SHP77 (cell line): Measurements from ENCODE around the gene COL8A1.
"Not testable (repeated sequence)": the region's sequence is repeated elsewhere in the genome, so short reads cannot be mapped to it uniquely, and the experiment has no call there.

Source experiments
- DNase-seq, 2 experiments: peaks; one replicate each; lab custom pipeline; 2025; lab: John Stamatoyannopoulos, UW

The COL8A1 gene

GRCh38 chr3:99799422-99799821, 161.0 kb downstream of the COL8A1 start:
- no peak for DNase-seq

- no peak for DNase-seq
Observed at GRCh38 chr3:99803297-99803696, 164.9 kb downstream of the COL8A1 start.

- DNase-seq: no peak
Observed at GRCh38 chr3:99805160-99805559, 166.8 kb downstream of the COL8A1 start.

- DNase-seq: peak; percentile 54 to 57
Observed at GRCh38 chr3:99808163-99808794, 169.9 kb downstream of the COL8A1 start.

GRCh38 chr3:99809565-99809964, 171.2 kb downstream of the COL8A1 start:
- DNase-seq: no peak

GRCh38 chr3:99810403-99810802, 172.0 kb downstream of the COL8A1 start:
- no peak for DNase-seq

- peak; percentile 10 to 17 for DNase-seq
Observed at GRCh38 chr3:99817047-99817436, 178.6 kb downstream of the COL8A1 start.

- DNase-seq: peak; percentile 79 to 83
Observed at GRCh38 chr3:99817437-99818240, 179.2 kb downstream of the COL8A1 start, which contains the start of gene CMSS1. Gene CMSS1, plus strand, starts transcription at chr3:99817862.

GRCh38 chr3:99818818-99819217, 180.4 kb downstream of the COL8A1 start:
- no peak for DNase-seq

GRCh38 chr3:99823723-99824711, 185.6 kb downstream of the COL8A1 start:
- no peak for DNase-seq

- DNase-seq: no peak
Observed at GRCh38 chr3:99825004-99825640, 186.7 kb downstream of the COL8A1 start.

GRCh38 chr3:99829844-99830243, 191.4 kb downstream of the COL8A1 start:
- DNase-seq: no peak

GRCh38 chr3:99833617-99834205, 195.3 kb downstream of the COL8A1 start:
- no peak for DNase-seq

- DNase-seq: no peak
Observed at GRCh38 chr3:99834211-99834957, 196.0 kb downstream of the COL8A1 start.

- DNase-seq: no peak
Observed at GRCh38 chr3:99836681-99837080, 198.3 kb downstream of the COL8A1 start.

- DNase-seq: no peak
Observed at GRCh38 chr3:99837715-99838114, 199.3 kb downstream of the COL8A1 start.

GRCh38 chr3:99838755-99839154, 200.4 kb downstream of the COL8A1 start:
- DNase-seq: no peak

GRCh38 chr3:99839613-99840012, 201.2 kb downstream of the COL8A1 start:
- DNase-seq: no peak

- not testable (repeated sequence) for DNase-seq
Observed at GRCh38 chr3:99841949-99842348, 203.6 kb downstream of the COL8A1 start.

- DNase-seq: peak; percentile 7 to 32
Observed at GRCh38 chr3:99842826-99843589, 204.6 kb downstream of the COL8A1 start.
